CD4-positive, alpha-beta T cell treated with Interleukin-6 for 4 hours (primary cell): Measurements from ENCODE around the gene NEK10.

Source experiments
- DNase-seq: peaks from one replicate; pipeline ENCODE4 v3.0.0-alpha.2; 2020; ENCODE audit warnings: mixed read lengths

The NEK10 gene

GRCh38 chr3:27220166-27220565 lies 149.0 kb downstream of the NEK10 start:
- DNase-seq, result no peak

DNA sequence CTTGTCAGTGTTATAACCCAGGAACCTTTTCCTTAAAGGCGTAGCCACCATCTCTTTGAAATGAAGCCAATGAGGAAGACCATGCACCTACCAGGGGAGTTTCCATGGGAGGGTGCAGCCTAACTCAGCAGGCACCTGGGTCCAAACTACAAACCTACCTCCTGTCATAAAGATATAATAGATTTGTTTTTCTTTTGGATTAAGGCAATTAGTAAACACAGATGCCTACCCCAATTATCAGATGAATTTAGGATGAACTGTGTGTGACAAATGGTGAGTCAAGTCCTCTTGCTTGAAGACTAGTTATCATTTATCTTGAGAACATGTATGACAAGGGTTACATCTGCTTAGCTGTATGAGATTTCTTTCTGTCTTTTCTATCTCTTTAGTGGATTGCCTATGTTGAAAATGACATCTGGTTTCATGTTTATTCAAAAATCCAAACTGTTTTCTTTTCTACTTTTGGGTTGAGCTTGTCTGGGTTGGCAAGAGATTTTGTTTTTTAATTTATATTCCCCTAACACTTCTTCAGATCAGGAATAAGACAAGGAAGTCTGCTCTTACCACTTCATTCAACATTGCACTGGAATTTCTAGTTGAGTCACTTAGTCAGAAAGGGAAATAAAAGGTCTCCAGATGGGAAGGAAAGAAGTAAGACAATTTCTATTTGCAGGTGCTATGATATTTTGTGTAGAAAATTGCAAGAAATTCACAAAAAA lies 149.9 kb downstream of the NEK10 start:
- DNase-seq, result no peak

GRCh38 chr3:27216955-27217552 lies 152.1 kb downstream of the NEK10 start:
- no peak for DNase-seq

DNA sequence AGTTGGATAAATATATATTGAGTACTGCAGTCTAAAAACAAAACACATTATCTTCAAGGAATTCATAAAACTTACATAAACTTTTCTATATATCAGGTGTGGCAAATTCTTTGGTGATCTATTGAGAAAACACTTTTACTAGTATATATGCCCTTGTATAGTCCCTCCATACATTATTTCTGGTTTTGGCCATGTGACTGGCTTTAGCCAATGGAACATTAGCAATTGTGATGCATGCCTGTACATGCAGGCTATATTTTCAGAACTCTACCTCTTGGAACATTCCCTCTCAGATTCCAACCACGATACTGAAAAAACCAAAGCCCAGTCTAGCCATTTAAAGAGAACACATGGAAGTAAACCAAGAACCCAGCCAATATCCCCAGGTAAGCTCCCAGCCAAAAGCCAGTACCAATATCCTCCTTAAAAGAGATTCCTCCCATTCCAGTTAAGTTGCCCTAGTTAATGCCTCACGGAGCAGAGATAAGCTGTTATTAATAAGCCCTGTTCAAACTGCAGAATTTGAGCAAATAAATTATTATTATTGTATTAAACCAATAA lies 152.8 kb downstream of the NEK10 start:
- no peak for DNase-seq

DNA sequence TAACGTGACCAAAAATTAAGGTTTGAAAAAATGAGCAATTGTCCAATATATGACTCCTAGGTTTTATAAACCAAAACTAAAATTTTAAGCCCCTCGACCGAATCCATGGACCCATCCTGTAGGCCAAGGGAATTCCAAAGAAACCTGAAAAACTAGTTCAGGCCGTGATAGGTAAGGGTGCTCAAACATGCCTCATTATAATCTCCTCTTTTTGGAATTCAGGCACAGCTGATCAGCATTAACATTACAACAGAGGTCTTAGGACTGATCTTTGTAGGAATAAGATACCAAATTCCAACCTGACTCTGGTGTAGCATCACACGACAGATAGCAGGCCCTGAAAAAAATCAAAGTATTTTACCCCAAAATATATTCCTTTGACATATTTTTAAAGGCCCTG lies 155.7 kb downstream of the NEK10 start:
- DNase-seq, result no peak

GRCh38 chr3:27209617-27210264 lies 159.4 kb downstream of the NEK10 start:
- DNase-seq, result no peak

- DNase-seq, result no peak
Measured at GRCh38 chr3:27208961-27209616, 160.1 kb downstream of the NEK10 start.

GRCh38 chr3:27202959-27203358 lies 166.2 kb downstream of the NEK10 start:
- DNase-seq, result no peak

GRCh38 chr3:27201492-27201891 lies 167.7 kb downstream of the NEK10 start:
- no peak for DNase-seq

DNA sequence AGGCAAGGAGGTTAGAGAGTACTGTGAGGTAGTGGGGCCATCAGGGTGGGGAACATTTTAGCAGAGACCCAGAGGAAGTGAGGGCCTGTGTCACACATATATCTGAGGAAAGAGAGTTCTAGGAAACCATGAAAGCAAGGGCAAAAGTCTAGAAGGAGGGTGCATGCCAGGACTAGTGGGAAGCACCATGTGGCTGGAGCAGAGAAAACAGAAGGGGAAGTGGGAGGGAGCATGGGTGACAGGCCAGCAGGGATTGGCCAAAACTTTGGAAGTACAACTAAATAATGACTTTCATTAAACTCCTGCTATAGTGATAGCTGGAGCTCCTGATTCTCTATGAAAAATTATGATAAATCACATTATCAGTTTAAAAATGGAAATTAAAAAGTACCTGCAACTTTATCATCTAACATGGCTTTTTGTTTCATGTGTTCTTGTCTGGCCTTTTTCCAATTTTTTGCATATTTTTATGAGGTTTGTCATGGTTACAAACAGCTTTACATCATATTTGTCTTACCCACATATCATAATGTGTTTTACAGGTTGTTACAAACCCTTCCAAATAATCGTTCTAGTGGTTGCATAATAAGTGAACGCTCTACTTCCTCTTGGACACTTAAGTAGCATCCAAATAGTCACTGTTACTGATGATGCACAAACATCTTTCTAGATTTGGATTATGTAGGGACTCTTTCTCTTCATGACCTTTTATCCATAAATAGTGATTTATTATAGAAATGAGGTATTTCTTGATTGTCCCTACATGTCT lies 168.3 kb downstream of the NEK10 start:
- DNase-seq, result no peak

DNA sequence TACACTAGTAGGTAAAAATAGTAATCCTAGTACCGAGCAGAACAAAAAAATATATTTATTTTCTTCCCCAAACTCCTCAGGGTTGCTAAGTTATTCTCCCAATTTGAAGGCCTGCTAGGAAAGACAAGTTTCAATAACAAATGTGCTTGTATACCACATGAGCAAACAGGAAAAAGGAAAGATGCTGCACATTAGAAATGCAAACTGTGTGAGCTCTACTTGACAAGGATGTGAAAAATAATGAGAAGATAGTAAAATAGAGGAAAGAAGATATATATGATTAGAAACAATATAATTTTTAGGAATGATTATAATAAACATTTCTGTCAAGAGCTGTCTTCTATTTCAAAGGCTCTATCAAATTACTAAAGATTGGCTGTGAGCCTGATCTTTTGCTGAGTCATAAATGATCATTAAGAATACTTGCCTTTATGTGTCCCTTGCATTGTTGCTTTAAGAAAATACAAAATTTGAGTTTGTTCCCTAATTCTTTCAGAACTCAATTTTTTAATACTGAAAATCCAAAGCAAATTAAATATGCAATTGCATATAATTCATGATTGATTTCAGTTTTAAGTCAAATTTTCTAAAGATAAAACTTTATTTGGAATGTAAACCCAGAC lies 174.2 kb downstream of the NEK10 start:
- no peak for DNase-seq

- no peak for DNase-seq
Measured at GRCh38 chr3:27193056-27193455, 176.1 kb downstream of the NEK10 start.

DNA sequence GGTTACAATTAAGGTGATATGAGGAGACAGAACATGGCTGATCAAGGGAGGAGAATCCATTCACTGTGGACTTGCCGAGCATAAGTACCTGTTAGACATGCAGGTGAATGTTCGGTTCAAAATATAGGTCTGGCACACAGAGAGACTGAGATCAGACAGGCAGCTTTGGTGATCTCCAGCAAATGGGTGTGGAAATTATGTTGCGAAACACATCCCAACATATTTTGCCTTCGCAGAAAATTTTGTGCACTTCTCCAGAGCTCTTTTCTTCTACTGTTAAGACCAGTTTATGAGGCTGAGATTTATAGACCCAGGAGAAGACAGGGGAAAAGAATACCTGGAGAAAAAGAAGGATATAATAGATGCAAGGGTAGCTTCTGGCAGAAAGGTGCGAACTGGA lies 183.2 kb downstream of the NEK10 start:
- DNase-seq, result no peak

- DNase-seq, result no peak
Measured at GRCh38 chr3:27185231-27185989, 183.8 kb downstream of the NEK10 start.

DNA sequence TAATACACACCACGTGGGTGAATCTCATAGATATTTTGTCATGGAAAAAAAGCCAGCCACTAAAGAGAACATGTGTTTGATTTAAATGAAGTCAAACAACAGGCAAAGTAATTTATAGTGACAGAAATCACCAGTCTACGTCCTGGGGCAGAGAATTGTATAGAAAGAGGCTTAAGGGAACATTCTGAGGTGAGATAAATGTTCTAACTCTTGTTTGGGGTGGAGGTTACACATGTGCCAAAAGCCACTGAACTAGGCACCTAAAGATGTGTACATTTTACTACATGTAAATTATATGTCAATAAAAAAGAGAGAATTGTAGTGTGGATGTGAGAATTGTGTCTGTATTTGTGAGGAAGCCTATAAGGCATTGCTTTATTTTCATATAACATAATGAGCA lies 184.9 kb downstream of the NEK10 start:
- no peak for DNase-seq

DNA sequence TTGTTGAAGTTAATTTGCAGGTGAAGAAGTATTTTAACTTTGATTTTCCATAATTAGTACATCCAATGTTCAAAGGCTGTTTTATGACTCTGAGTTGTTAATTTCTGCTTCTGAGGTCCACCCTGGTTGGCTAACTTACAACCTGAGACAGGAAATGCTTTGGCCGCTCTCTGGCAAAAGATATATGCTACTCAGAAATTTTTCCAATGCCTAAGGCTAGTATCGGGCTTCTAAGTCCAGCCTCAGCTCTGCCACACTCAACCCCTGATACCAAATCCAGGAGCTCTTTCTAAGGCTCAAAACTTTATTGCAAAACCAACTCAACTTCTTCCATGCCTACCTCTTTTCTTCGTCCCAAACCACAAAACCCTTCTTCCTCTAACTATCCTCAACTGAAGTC lies 192.9 kb downstream of the NEK10 start:
- no peak for DNase-seq

DNA sequence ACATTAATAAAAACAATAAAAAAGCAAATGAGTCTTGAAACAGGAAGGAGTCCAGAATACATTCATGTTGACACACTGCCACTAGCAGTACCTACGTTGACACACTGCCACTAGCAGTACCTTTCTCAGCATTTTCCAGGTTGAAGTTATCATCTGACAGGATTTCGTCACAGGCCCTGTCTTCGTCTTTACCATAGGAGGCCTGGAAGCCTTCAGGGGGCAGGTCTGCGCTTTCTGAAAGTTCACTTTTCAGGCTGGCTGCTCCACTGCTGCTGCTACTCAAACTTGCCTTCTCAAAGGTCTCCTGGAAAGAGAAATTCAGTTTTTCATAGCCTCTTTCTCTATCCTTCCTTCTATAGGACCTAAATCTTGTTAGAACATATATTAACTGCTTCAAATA lies 194.7 kb downstream of the NEK10 start:
- no peak for DNase-seq

GRCh38 chr3:27171113-27171512 lies 198.1 kb downstream of the NEK10 start:
- DNase-seq, result no peak

DNA sequence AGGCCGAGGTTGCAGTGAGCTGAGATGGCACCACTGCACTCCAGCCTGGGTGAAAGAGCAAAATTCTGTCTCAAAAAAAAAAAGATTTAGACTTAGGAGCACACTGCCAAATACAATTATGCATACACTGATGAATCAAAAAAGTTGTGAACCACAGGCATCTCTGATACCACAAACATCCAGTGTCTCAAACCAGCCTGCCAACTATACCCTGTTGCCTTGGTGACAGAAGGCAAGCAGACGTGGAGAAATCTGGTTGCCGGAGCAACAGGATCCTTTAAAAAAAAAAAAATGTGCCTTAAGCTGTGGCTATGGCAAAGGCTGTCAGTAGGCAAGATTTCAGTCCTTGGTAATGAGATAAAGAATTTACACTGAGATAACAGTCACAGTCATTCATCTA lies 202.3 kb downstream of the NEK10 start:
- no peak for DNase-seq

DNA sequence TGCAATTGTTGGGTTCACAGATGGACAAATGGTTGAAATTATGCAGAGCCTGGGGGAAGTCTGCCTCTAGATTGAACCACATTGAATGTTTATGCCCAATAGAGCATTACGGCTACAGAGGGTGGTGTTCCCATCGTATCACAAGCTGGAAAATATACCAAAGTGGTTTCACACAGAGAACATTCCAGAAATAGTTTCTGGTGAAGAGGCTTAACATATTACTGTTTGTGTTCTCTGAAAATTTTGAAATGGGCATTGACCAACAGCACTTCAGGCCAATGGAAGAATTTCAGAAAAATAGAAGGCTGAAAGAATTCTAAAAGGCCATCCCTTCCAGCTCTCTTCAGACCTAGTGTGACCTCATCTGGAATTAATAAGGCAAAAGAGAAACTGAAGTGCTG lies 203.9 kb downstream of the NEK10 start:
- no peak for DNase-seq

GRCh38 chr3:27160779-27161287 lies 208.3 kb downstream of the NEK10 start:
- DNase-seq, result no peak
